HG02885 (cell line): Measurements from ENCODE around the gene CDC27.
"Not testable (repeated sequence)": the region's sequence is repeated elsewhere in the genome, so short reads cannot be mapped to it uniquely, and the experiment has no call there.

Experiments used
- ATAC-seq: cut with Tn5 transposase; IDR thresholded peaks from one replicate; pipeline ENCODE4 v1.9.1; 2021; ENCODE audit warnings: mild to moderate bottlenecking; ENCODE audit not compliant: unreplicated experiment, poor library complexity

Gene CDC27

GRCh38 chr17:47077576-47077975 is 111.5 kb downstream of the CDC27 start:
- ATAC-seq, result no peak

- ATAC-seq, result no peak
These were observed 112.9 kb downstream of the CDC27 start for GRCh38 chr17:47076171-47076570.

GRCh38 chr17:47074361-47074760 is 114.7 kb downstream of the CDC27 start:
- not testable (repeated sequence) for ATAC-seq

- ATAC-seq, result not testable (repeated sequence)
These were observed 115.5 kb downstream of the CDC27 start for GRCh38 chr17:47073629-47074028.

GRCh38 chr17:47072886-47073285 is 116.2 kb downstream of the CDC27 start:
- ATAC-seq, result no peak

- ATAC-seq, result not testable (repeated sequence)
These were observed 117.9 kb downstream of the CDC27 start for GRCh38 chr17:47071171-47071570.

GRCh38 chr17:47070266-47070665 is 118.8 kb downstream of the CDC27 start:
- not testable (repeated sequence) for ATAC-seq
